GM19035 (cell line): ENCODE measurements around the gene PYCR2.
A peak's percentile ranks its signal among the peaks of the same experiment; 100 is the strongest.
"Not testable (repeated sequence)": the region's sequence is repeated elsewhere in the genome, so short reads cannot be mapped to it uniquely, and the experiment has no call there.

ENCODE experiments used
- ATAC-seq: cut with Tn5 transposase; IDR thresholded peaks from one replicate; pipeline ENCODE4 v1.9.1; 2021; ENCODE audit not compliant: unreplicated experiment

The PYCR2 gene

DNA sequence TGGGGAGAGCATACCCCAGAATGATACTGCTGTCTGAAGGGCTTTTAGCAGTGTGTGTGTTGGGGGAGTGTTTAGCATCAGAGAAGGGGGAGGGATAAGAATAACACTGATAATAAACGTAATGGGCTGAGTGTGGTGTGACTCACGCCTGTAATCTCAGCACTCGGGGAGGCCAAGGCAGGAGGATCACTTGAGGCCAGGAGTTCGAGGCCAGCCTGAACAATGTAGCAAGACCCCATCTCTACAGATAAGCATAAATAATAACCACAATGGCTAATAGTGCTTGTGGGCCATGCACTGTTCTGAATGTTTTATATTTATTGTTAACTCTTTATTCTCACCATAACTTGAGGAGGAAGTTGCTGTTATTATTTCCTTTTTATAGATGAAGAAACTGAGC lies 19.5 kb upstream of the PYCR2 start:
- ATAC-seq = no peak

DNA sequence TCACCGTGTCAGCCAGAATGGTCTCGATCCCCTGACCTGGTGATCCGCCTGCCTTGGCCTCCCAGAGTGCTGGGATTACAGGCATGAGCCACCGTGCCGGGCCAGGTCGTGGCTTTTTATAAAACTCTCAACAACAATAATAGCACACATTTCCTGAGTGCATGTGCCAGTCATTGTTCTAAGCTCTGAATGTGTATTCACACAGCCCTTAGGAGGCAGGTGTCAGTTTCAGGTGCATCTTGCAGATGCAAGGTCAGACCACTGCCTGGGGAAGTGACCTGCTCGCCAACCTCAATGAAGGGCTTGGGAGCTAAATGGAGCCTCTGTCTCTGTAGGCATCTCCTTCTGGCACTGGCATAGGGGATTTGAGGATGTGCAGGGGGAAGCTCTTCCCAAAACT lies 18.5 kb upstream of the PYCR2 start:
- peak; percentile 77 for ATAC-seq

DNA sequence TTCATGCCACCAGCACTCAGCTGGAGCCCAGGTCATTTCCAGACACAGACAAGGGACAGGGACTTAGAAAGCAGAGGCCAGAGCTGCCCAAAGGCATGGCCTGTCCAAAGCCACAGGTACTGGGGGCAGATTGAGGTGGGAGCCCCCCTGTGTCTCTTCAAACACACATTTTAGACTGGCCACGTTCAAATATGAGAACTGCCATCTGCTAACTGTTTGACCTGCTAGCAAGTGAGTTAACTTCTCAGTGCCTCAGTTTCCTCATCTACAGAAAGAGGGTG lies 17.8 kb upstream of the PYCR2 start:
- no peak for ATAC-seq

DNA sequence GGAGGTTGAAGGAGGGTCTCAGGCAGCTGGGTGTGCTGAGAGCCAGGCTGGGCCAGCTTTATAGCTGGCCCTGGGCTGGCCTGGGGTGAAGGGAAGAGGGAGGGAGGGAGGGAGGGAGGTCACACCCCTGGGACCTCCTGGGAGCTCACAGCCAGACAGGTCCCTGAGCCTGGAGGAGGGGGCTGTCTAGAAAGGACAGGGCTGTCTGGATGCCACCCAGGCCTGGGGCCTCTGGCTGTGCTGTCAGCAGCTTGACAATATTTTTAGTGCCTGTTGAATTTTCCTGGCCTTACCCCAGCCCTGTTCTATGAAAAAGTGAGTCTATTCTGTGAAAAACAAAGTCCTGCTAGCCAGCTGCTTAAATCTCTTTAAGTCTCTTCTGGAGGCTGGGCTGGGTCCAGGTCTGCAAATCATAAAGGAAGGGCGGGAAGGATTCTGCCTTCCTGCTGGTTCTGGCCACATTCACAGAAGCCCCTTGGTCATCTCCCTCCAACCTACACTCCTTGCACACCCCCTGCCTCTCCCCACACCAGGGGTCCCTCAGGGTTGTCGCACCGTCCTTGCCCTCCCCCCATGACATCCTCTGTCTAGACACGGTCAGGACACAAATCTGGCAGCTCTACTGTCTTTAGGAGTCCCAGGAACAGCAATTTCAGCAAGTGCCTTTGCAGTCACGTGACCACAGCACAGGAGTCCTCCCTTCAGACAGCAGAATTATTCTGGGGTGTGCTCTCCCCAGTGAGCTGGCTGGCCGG lies 17.3 kb upstream of the PYCR2 start, which contains the start of gene LEFTY2:
Gene LEFTY2, minus strand, starts transcription at position 34 of the 755 bp plus-strand sequence. CDS start 80 bp downstream, outside the sequence.
- no peak for ATAC-seq

DNA sequence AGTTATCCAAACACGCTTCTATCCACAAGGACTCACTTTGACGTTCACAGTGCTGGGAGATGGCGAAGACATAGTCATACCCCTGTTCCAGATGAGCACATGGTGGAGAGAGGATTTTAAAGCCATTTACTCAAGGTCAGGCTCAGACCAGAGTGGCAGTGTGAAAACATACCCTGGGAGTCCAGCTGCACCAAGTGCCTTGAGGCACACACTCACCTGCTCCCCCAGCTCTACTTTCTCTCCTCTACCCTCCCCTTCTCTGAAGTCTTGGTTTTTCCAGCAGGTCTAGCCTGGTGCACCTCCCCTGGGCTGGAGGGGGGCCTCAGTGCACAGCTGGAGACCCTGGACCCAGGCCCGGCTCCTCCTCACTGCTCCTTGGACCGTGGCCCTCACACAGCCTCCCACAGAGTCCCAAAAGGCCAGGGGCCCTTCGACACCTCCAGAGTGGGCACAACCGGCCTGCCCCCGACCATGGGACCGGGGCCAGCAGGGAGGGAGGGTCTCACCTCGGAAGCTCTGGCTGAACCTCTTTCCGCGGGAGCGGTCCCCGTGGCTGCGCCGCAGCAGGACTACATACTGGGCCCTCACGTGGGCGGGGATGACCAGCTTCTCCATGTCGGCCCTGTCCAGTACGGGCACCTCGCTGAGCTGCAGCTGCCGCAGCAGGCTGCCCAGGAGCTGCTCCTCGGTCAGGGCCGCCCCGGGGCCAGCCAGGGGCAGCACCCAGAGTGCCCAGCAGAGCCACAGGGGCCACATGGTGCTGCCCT lies 16.5 kb upstream of the PYCR2 start:
- no peak for ATAC-seq

DNA sequence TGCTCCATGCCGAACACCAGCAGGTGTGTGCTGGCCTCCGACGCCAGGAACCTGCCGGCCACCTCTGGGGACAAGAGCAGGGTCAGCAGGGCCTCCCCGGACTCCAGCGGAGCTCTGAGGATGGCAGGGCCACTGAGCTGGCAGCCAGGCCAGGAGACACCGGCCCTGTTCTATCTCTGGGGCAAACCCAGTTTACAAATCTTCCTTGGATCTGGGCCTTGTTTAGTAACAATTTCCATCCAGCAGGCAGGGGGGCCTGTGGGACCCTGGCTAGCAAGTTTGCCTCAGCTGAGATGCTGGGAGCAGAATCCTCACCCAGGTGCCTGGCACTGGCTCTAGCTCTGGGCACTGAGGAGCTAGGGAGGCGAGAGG lies 15.9 kb upstream of the PYCR2 start:
- not testable (repeated sequence) for ATAC-seq

DNA sequence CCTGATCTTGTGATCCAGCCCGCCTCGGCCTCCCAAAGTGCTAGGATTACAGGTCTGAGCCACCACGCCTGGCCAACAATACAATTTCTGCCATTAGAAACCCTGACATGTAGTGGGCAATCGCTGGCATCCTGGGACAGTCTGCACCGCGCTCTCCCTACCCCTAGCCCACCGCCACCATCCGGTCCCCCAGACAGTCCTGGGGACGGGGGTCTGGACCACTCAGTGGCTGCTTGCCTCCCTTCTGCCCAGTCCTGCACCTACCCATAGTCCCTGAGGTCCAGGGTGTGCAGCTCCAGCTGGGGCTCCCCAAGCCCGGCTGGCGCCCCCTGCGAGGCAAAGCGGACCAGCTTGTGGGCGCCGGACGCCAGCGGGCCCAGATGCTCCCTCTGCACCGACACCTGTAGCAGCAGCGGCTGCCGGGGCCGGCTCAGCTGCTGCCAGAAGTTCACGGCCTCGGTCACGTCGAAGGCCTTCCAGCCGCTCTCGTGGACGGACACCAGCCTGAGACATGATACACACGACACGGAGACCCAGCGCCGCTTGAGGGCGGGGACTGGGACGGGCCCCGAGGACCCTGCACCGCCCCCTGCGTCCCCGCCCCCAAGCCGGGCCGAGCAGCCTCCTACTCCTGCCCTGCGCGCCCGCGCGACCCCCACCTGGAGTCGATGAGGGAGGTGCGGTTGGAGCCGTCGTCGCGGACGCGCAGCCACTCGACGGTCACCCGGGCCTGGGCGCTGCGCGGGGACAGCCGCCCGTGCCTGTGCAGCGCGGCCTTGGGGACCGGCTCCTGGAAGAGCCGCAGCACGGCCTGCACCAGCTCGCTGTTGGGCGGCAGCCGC lies 15.3 kb upstream of the PYCR2 start:
- ATAC-seq = not testable (repeated sequence)

DNA sequence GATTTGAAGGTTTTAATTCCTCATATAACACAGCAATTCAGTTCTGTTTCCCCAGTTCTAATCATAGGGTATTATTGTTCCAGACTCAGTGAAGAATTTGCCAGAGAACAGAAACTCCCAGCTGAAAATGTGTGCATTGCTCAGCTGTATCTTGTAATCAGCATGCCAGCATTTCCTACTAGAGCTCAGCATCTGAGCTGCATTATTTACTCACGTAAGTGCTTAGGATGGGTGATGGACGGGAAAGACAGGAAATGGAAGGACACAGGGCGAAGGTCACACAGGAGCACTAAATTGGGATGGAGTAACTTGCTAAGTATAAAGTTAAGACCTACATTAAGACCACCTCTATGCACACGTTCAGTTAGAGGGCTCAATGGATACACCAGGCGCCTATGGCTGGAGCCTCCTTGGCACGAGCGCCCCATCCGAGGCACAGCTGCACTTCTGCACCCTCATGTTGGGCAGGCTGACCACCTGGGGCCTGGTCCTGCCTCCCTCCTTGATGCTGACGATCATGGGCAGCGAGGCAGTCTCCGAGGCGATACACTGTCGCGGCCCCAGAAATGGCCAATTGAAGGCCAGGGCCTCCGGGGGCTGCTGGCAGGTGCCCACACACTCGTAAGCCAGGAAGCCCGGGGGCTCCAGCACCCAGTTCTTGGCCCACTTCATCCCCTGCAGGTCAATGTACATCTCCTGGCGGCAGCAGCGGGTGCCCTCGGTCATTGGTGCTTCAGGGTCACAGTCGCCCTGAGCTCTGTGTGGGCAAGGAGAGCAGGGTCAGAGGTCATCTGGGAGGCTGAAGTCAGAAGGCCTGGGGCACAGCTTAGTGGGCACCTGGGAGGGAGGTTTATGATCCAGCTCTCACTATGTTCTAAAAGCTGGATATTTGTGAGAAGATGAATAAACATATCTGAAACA lies 13.3 kb upstream of the PYCR2 start:
- no peak for ATAC-seq

DNA sequence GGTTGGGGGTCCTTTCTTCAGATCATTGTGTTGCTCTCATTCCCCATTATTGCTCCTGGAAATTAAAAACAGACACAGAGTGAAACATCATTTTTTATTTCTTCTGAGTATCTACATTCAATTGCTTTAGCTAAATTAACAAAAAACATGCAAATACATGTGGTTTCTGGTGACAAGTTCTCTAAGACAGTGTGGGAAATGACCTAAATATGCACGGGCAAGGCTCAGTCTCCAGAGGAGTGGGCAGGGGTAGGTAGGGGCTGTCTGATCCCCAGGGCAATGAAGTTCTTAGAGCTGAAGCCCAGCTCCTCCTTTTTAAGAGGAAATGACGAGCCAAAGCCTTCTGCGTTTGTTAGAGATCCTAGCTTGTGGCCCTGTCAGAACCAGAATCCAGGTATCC lies 12.5 kb upstream of the PYCR2 start:
- ATAC-seq = no peak

DNA sequence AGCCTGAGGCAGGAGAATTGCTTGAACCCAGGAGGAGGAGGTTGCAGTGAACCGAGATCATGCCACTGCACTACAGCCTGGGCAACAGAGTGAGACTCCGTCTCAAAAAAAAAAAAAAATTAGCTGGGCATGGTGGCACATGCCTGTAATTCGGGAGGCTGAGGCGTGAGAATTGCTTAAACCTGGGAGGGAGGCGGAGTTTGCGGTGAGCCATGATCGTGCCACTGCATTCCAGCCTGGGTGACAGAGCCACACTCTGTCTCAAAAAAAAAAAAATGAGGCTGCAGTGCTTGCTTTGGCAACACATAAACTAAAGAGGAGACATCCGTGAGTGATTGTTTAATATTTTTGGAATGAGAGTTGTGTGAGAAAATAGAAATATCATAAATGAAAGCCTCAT lies 12.0 kb upstream of the PYCR2 start:
- not testable (repeated sequence) for ATAC-seq

DNA sequence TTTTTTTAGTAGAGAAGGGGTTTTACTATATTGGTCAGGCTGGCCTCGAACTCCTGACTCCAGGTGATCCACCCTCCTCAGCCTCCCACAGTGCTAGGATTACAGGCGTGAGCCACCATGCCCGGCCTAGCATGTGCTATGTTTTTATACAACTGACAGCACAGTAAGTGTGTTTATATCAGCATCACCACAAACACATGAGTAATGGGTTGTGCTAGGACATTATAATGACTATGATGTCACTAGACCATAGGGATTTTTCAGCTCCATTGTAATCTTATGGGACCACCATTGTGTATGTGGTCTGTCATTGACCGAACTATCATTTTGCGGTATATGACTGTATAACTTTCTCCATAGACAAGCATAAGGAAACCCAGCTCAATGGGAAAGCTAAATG lies 10.7 kb upstream of the PYCR2 start:
- no peak for ATAC-seq

DNA sequence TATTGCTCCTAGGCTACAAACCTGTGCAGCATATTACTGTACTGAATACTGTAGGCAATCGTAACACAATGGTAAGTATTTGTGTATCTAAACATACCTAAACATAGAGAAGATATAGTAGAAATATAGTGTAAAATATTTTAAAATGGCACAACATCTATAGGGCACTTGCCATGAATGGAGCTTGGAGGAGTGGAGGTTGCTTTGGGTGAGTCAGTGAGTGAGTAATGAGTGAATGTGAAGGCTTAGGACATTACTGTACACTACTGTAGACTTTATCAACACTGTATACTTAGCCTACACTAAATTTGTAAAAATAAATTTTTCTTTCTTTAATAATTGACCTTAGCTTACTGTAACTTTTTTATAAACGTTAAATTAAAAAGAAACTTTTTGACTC lies 9.0 kb upstream of the PYCR2 start:
- ATAC-seq = no peak

DNA sequence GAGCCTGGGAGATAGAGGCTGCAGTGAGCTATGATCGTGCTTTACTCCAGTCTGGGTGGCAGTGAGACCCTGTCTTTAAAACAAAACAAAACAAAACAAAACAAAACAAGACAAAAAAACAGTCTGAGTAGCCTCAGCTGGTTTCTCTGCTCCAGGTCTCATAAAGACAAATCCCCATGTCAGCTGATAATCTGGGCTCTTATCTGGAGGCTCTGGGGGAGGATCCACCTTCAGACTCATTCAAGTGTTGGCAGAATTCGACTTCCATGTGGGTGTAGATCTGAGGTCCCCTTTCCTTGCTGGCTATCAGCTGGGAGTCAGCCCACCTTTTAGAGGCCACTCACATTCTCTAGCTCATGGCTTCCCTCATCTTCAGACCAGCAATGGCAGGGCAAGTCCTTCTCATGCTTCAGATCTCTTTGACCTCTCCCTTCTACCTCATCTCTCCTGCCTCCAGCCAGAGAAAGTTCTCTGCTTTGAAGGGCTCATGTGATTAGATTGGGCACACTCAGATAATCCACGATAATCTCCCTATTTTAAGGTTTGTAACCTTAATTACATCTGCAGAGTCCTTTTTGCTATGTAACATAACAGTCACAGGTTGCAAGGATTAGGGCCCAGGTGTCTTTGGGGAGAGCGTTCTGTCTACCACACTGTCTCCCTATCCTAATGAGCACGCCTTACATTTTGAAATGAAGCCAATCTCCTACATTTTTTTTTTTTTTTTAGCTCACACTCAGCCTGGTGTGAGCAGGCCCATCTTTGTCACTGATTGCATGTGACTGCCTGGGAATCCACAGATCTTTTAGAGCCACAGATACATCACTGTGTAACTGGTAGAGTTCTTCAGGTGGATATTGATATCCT lies 7.5 kb upstream of the PYCR2 start:
- ATAC-seq = no peak

DNA sequence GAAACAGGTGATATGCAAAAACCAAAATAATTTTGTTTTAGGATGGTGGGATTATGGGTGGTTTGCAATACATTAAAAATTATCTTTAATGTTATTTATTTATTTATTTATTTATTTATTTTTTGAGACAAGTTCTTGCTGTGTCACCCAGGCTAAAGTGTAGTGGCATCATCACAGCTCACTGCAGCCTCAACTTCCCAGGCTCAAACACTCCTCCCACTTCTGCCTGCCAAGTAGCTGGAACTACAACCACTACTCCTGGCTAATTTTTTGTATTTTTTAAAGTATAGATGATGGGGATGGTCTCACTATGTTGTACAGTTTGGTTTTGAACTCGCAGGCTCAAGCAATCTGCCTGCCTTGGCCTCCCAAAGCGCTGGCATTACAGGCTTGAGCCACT lies 6.5 kb upstream of the PYCR2 start:
- ATAC-seq = no peak

DNA sequence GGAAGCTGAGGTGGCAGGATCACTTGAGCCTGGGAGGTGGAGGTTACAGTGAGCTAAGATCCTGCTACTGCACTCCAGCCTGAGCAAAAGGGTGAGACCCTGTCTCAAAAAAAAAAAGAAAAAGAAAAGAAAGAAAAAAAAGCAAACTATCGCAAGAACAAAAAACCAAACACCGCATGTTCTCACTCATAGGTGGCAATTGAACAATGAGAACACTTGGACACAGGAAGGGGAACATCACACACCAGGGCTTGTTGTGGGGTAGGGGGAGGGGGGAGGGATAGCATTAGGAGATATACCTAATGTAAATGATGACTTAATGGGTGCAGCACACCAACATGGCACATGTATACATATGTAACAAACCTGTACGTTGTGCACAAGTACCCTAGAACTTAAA lies 5.4 kb upstream of the PYCR2 start:
- not testable (repeated sequence) for ATAC-seq

DNA sequence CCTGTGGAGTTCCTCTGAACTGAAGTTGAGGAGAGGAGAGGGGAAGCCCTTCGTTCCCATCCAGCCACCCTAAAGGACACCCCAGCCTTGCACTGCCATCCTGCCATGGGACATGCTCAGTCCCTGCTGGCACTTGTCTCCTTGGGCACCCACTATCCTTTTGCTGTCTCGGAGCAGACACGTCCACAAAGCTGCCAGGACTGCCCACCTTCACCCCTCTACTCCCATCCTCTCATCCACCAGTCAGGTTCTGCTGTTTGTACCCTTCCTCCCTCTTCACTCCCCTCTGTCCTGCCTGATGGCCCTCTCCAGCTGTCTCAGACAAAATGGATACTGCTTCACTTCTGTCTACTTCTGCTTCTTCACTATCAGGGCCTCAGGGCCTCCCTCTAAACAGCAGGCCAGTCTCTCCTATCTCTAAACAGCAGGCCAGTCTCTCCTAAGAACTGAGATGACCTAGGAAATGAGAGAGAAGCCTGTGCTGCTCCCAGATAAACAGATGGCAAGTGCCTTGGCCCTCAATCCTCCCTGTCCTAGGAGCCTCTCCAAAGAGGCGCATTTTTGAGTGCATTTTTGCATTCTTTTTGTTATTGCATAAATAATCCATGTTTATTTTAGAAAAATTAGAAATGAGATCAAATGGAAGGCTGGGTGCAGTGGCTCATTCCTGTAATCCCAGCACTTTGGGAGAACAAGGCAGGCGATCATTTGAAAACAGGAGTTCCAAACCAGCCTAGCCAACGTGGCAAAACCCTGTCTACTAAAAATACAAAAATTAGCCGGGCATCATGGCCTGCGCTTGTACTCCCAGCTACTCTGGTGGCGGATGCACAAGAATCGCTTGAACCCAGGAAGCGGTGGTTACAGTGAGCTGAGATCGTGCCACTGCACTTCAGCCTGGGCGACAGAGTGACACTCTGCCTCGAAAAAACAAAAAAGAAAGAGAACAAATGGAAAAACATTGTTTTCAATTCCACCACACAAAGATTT lies 4.4 kb upstream of the PYCR2 start:
- ATAC-seq = no peak

DNA sequence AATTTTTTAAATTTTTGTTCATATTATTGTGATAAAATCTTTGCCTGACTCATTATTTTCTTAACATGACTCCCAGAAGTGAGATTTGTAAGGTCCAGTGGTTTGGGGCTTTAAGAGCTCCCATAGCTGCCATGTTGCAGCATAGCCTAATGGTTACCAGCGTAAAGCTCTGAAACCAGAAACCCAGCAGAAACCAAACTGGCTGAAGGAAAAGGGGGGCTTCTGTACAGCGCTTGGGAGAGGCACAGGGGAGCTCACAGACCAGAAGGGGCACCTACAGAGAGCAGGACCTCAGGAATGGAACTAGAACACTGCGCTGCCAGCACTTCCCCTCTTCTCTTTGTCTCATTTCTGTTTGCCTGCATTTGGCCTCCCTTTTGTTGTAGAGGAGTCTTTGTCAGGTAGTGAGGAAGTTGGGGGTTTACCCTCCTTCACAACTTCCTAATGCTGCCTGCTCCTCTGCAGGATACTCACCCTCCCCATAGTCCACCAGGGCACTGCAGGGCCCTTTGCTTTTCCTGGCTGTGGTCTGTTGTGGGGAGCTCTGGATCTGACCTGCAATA lies 2.6 kb upstream of the PYCR2 start:
- ATAC-seq = no peak

DNA sequence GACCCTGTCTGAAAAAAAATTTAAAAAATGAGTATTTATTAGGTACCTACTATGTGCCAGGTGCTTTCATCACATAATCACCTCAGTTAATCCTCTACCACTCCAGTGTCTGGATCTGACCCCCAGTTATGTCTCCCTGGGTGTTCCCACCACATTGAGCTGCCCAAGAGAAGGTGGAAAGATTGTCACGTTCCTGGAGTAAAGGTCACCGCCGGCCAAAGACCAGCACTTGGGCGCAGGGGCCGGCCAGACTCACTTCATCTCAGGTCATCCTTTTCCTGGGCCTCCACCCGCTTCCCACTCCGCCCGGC lies 714 bp downstream of the PYCR2 start:
- no peak for ATAC-seq
